PC-9 (cell line): ENCODE results near the gene ARHGAP10.

ENCODE experiments used
- EZH2 ChIP-seq: fragments of 200-600 bp; sonication (generic); IDR thresholded peaks from 2 replicates; pipeline ENCODE4 v1.8.0; 2017; ENCODE audit warnings: antibody characterized with exemption, low read depth
- TF ChIP-seq, protein P1 (sequence below): fragments of 200-600 bp; sonication (generic); conservative IDR thresholded peaks from 2 replicates; pipeline ENCODE4 v1.6.1; 2017; ENCODE audit warnings: mixed run types, antibody characterized with exemption, mild to moderate bottlenecking, moderate library complexity

DNA sequence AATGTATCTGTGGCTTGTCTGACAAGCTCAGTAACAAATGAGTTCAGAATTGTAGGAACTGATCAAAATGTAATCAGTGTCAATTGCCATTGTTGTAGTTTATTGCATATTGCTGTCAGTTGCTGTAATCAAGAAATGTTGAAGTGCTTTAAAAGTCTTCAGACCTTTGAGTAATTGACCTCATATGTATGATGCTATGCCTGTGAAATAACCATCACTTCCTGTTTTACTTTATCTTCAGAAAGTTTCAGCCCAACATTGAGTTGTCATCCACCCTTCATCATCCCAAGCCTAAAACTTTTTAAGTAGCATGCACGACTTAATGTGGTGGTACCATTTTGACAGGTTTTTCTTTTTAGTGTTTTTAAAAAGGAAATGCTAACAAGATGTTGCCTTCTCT lies 212.4 kb downstream of the ARHGAP10 start:
- TF ChIP-seq, protein P1, sequence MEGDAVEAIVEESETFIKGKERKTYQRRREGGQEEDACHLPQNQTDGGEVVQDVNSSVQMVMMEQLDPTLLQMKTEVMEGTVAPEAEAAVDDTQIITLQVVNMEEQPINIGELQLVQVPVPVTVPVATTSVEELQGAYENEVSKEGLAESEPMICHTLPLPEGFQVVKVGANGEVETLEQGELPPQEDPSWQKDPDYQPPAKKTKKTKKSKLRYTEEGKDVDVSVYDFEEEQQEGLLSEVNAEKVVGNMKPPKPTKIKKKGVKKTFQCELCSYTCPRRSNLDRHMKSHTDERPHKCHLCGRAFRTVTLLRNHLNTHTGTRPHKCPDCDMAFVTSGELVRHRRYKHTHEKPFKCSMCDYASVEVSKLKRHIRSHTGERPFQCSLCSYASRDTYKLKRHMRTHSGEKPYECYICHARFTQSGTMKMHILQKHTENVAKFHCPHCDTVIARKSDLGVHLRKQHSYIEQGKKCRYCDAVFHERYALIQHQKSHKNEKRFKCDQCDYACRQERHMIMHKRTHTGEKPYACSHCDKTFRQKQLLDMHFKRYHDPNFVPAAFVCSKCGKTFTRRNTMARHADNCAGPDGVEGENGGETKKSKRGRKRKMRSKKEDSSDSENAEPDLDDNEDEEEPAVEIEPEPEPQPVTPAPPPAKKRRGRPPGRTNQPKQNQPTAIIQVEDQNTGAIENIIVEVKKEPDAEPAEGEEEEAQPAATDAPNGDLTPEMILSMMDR, result no peak
- no peak for TF ChIP-seq EZH2
